Heart left ventricle (tissue), 16 donors: Measurements from ENCODE around the gene ST3GAL4. TPM values are rescaled to one million over a fixed set of nuclear protein-coding genes. Genes with fewer than 3 reads are reported as not detected.

Experiments
- ATAC-seq, 4 donors: fragments of 200-7000 bp; cut with Tn5 transposase; one replicate each; pipeline ENCODE4 v1.9.1; 2020 to 2022; ENCODE audit warnings: moderate library complexity in 4 of 4, mild to moderate bottlenecking in 3 of 4, moderate number of reproducible peaks in 1 of 4
- DNase-seq, 5 donors: peaks; one replicate each; pipeline ENCODE4 v3.0.0-alpha.2; 2020
- H3K27ac ChIP-seq, 12 donors: fragments of 200-600 bp; sonication (generic) in 4 of 12; one replicate each; pipeline versions ENCODE4 v1.5.0 to v1.8.0; 2016 to 2022; ENCODE audit warnings: mild to moderate bottlenecking in 2 of 12
- H3K27me3 ChIP-seq, 9 donors: fragments of 200-600 bp; sonication (generic) in 2 of 9; one replicate each; pipeline versions ENCODE4 v1.5.1 to v1.8.0; 2016 to 2022; ENCODE audit warnings: mild to moderate bottlenecking in 3 of 9
- H3K36me3 ChIP-seq, 9 donors: fragments of 200-600 bp; sonication (generic) in 2 of 9; one replicate each; pipeline versions ENCODE4 v1.5.0 to v1.8.0; 2018 to 2022; ENCODE audit warnings: mild to moderate bottlenecking in 2 of 9
- H3K4me1 ChIP-seq, 12 donors: fragments of 200-600 bp; sonication (generic) in 4 of 12; one replicate each; pipeline versions ENCODE4 v1.5.0 to v1.8.0; 2016 to 2022; ENCODE audit warnings: mild to moderate bottlenecking in 3 of 12
- H3K4me3 ChIP-seq, 12 donors: fragments of 200-600 bp; sonication (generic) in 4 of 12; one replicate each; pipeline versions ENCODE4 v1.5.0 to v1.8.0; 2017 to 2022; ENCODE audit warnings: mild to moderate bottlenecking in 9 of 12, moderate library complexity in 4 of 12
- H3K9me3 ChIP-seq, 12 donors: fragments of 200-600 bp; sonication (generic) in 4 of 12; one replicate each; pipeline versions ENCODE4 v1.5.0 to v1.8.0; 2016 to 2022; ENCODE audit warnings: mild to moderate bottlenecking in 1 of 12
- CTCF ChIP-seq, 12 donors: fragments of 200-600 bp; sonication (generic) in 4 of 12; IDR thresholded peaks; one replicate each; pipeline versions ENCODE4 v1.5.0 to v1.8.0; 2018 to 2022; ENCODE audit warnings: antibody characterized with exemption in 12 of 12, mild to moderate bottlenecking in 5 of 12
- POLR2A ChIP-seq, 2 donors: fragments of 450-650 bp; IDR thresholded peaks; one replicate each; pipeline ENCODE4 v1.6.1; 2017; ENCODE audit warnings: antibody characterized with exemption in 2 of 2, mild to moderate bottlenecking in 2 of 2, moderate library complexity in 2 of 2
- WGBS, 4 donors: extraction: QIAGEN DNeasy Blood & Tissue Kit in 2 of 4; methylation state at CpG; one replicate each; pipeline versions ENCODE4 v1.1.5 to v1.1.7; 2013 to 2018; 5-methylcytosine and 5-hydroxymethylcytosine counted together
- intact Hi-C, 10 donors: fragments of 100-400 bp; cut with DNase I; formaldehyde crosslinking; loops; one replicate each; pipeline versions ENCODE4 v1.11.1 to v1.14.2; 2022
- polyA plus RNA-seq, 2 donors: library from polyadenylated mRNA; stranded (reverse); fragments of 200-250 nt; gene quantifications; one replicate each; pipeline ENCODE4 v1.2.3, GENCODE V29; 2013
- total RNA-seq, 9 donors: library from RNA; depleted of rRNA in 2 of 9; stranded (reverse); fragments of >200 nt in 2 of 9; fragmentation: NEBNext Ultra II Directional in 3 of 9; extraction: Animal tissue kit (Norgen Biotek cat#: 25700) in 3 of 9; gene quantifications; one replicate each; pipeline versions ENCODE4 v1.1.0 to v1.2.4, GENCODE V29; 2016 to 2023
- donor health status: ischemic (EF 13 %, LVEDD 7.1; RV severe dilation, severe dysfunction).
- donor health status: healthy with polysubstance abuse.
- donor health status: DM: no; HTN: yes; CAD: no.
- donor health status: DM: no; HTN: no; CAD: no.
- donor health status: ischemic (EF 25% LVEDD 6.9; RV normal size, moderate dysfunction).
- donor health status: ischemic (EF 25% LVEDD 5.7; RV mildly dilated, moderate dysfunction).
- donor health status: healthy.
- donor health status: DM: yes; HTN: yes; CAD: no.
- donor health status: ischemic (EF 35%, LVEDD 5.7; RV mildly dilated, moderate dysfunction).
- donor health status: nonischemic (EF 11% LVEDD 7.7; RV severe dilation, severe dysfunction).
- donor health status: DM: yes; HTN: yes; CAD: no.
- donor health status: PGD.
- donor health status: ischemic (EF 29% LVEDD 5.4; RV normal size, mild dysfunction).
- donor health status: nonischemic (EF 23%, LVEDD 6.1; RV moderate dilation, normal function).

ST3GAL4 gene
- total and polyA plus RNA-seq, 11 donors, result 30.6 to 168 (median 66.1) TPM

- DNase-seq, result no peak
- H3K27me3 ChIP-seq, result peaks cover 0 to 16% (median 0%) of the 10 kb centered on the region in 9 donors
- TF ChIP-seq POLR2A (IDR thresholded peaks at IDR 0.05) (no peak), CTCF (IDR thresholded peaks at IDR 0.05) (no peak)
- 69 to 81% (median 71%) methylated on average over 8 of the region's 8 CpGs for WGBS, 4 donors
- no peaks in the 10 kb centered on the region for H3K4me1 ChIP-seq
- no peak overlapping the region for H3K27ac ChIP-seq
- intact Hi-C loops, result no loop called here
- ATAC-seq, result no peak
- H3K4me3 ChIP-seq, result no peak overlapping the region
- no peaks in the 10 kb centered on the region for H3K36me3 ChIP-seq
- no peaks in the 10 kb centered on the region for H3K9me3 ChIP-seq
Measured at GRCh38 chr11:126457817-126458216, 102.3 kb downstream of the ST3GAL4 start.

DNA sequence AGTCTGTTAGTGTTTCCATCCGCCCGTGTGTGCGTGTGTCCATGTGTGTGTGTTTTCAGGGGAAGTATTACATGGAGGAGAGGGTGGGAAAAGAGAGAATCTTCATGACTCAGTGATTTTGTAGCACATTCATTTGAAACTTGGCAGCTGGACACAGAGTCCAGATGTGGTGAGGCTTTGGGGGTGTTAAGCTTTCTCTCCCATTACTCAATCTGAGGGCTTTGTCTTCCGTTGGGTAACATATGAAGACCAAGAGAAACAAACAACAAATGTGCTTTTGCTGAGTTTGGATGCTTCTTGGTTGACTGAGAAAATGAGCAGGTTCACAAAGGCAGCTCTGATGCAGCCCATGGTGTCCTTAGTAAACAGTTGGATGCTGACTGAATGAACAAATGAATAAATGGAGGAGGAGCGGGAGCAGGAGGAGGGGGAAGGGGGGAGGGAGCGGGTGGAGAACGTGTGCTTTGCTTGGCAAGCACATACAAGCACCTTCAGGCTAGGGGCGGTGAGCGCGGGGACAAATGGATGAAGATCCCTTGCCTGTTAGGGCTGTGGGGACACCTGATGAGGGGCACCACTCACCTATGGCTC is 104.3 kb downstream of the ST3GAL4 start:
- no peaks in the 10 kb centered on the region for H3K36me3 ChIP-seq
- peaks cover 0 to 5% (median 0%) of the 10 kb centered on the region in 9 donors for H3K27me3 ChIP-seq
- ATAC-seq, result peak; percentile 17 to 73 (median 50)
- H3K27ac ChIP-seq, result no peak overlapping the region
- H3K9me3 ChIP-seq, result no peaks in the 10 kb centered on the region
- intact Hi-C loops, result no loop called here
- WGBS, 4 donors, result 68 to 81% (median 74%) methylated on average over 10 of the region's 10 CpGs
- H3K4me1 ChIP-seq, result peaks cover 0 to 4% (median 0%) of the 10 kb centered on the region in 12 donors
- peak in 1 of 5 donors; percentile 20 for DNase-seq
- H3K4me3 ChIP-seq, result no peak overlapping the region
- TF ChIP-seq POLR2A (IDR thresholded peaks at IDR 0.05), result no peak
- TF ChIP-seq CTCF (IDR thresholded peaks at IDR 0.05), result no peak

GRCh38 chr11:126460417-126461095 is 105.1 kb downstream of the ST3GAL4 start:
- Histone ChIP-seq H3K4me1 (peaks cover 0 to 12% (median 4%) of the 10 kb centered on the region in 12 donors), H3K36me3 (no peaks in the 10 kb centered on the region), H3K27ac (no peak overlapping the region), H3K4me3 (no peak overlapping the region), H3K9me3 (no peaks in the 10 kb centered on the region), H3K27me3 (peaks cover 0 to 5% (median 0%) of the 10 kb centered on the region in 9 donors)
- ATAC-seq (peak in 2 of 4 donors; percentile 27 to 40), DNase-seq (peak in 1 of 5 donors; percentile 47)
- intact Hi-C loops, result no loop called here
- 72 to 81% (median 79%) methylated on average over 14 to 15 of the region's 15 CpGs for WGBS, 4 donors
- TF ChIP-seq CTCF (IDR thresholded peaks at IDR 0.05), result no peak
- no peak for TF ChIP-seq POLR2A (IDR thresholded peaks at IDR 0.05)

DNA sequence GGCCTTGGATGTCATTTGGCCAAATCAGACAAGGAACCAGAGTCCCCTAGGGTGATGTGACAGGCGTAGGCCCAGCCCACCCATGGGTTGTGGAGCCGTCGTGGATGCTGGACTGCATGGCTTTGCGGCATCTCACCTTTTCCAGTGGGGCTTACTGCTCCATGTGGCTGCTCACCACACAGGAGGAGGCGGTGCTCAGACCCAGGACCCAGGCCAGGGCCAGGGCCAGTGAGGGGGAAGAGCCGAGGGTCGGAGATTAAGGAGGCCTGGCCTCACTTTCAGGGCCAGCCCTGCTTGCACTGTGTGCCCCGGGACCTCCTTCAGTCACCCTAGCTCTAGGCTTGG is 105.6 kb downstream of the ST3GAL4 start:
- ATAC-seq (no peak), DNase-seq (peak in 1 of 5 donors; percentile 37)
- TF ChIP-seq CTCF (IDR thresholded peaks at IDR 0.05), result no peak
- TF ChIP-seq POLR2A (IDR thresholded peaks at IDR 0.05), result no peak
- no peak overlapping the region for H3K27ac ChIP-seq
- peaks cover 0 to 5% (median 0%) of the 10 kb centered on the region in 9 donors for H3K27me3 ChIP-seq
- intact Hi-C loops, result no loop called here
- H3K4me3 ChIP-seq, result no peak overlapping the region
- no peaks in the 10 kb centered on the region for H3K36me3 ChIP-seq
- H3K4me1 ChIP-seq, result peaks cover 0 to 17% (median 8%) of the 10 kb centered on the region in 12 donors
- no peaks in the 10 kb centered on the region for H3K9me3 ChIP-seq
- WGBS, 4 donors, result 80 to 90% (median 83%) methylated on average over 1 to 8 of the region's 8 CpGs
